Keratinocyte (primary cell): ENCODE data around the gene ERC2.

ENCODE experiments used
- EZH2 ChIP-seq: IDR thresholded peaks from one replicate; pipeline ENCODE4 v1.6.1; 2012; ENCODE audit warnings: inconsistent platforms, mild to moderate bottlenecking, low read length, moderate library complexity
- TF ChIP-seq, protein P1 (sequence below), 3 experiments: IDR thresholded peaks in 1 of 3; conservative IDR thresholded peaks in 1 of 3; optimal IDR thresholded peaks in 1 of 3; 2 replicates in 2 of 3; 3 replicates in 1 of 3; pipeline versions ENCODE3 to v1.5.1; 2011; ENCODE audit warnings: low read length in 3 of 3, mild to moderate bottlenecking in 3 of 3, moderate library complexity in 2 of 3, control low read depth in 1 of 3, inconsistent platforms in 1 of 3; ENCODE audit not compliant: insufficient read depth in 2 of 3; ENCODE audit errors: extremely low read depth in 1 of 3

DNA sequence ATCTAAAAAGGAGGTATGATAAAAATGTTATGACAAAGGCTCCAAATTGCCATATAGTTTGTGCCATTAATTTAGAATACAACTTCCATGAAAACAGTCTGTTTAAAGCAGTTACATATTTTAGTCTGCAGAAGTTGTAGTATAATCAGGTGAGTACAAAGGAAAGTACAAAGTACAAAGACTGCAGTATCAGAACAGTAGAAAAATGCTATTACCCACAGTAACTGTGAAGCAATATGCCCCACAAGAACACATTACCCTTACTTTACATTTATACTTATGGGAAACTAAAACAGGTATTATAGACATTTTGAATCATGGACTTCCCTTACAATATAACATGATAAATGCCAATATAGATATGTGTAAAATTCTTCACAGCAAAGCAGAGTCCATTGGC lies 398.5 kb downstream of the ERC2 start:
- no peak for TF ChIP-seq EZH2
- TF ChIP-seq, protein P1, sequence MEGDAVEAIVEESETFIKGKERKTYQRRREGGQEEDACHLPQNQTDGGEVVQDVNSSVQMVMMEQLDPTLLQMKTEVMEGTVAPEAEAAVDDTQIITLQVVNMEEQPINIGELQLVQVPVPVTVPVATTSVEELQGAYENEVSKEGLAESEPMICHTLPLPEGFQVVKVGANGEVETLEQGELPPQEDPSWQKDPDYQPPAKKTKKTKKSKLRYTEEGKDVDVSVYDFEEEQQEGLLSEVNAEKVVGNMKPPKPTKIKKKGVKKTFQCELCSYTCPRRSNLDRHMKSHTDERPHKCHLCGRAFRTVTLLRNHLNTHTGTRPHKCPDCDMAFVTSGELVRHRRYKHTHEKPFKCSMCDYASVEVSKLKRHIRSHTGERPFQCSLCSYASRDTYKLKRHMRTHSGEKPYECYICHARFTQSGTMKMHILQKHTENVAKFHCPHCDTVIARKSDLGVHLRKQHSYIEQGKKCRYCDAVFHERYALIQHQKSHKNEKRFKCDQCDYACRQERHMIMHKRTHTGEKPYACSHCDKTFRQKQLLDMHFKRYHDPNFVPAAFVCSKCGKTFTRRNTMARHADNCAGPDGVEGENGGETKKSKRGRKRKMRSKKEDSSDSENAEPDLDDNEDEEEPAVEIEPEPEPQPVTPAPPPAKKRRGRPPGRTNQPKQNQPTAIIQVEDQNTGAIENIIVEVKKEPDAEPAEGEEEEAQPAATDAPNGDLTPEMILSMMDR (optimal IDR thresholded peaks at IDR 0.05 in 1 of 3, IDR thresholded peaks at IDR 0.05 in 1 of 3, conservative IDR thresholded peaks at IDR 0.05 in 1 of 3; ENCODE audit: extremely low read depth in 1 of 3, insufficient read depth in 2 of 3, low read length in 3 of 3), result no peak
